Pancreas (tissue), 10 donors: Measurements from ENCODE around the gene LRFN5. TPM values are rescaled to one million over a fixed set of nuclear protein-coding genes. Genes with fewer than 3 reads are reported as not detected.

Source experiments
- ATAC-seq, 4 donors: fragments of 200-7000 bp; cut with Tn5 transposase; one replicate each; pipeline versions ENCODE4 v1.8.0 to v1.9.1; 2020; ENCODE audit warnings: mild to moderate bottlenecking in 4 of 4, moderate library complexity in 4 of 4
- DNase-seq, 6 donors: peaks; one replicate each; pipeline ENCODE4 v3.0.0-alpha.2; 2020
- FAIRE-seq: peaks from 2 replicates; lab custom pipeline; 2012; peaks lifted over from hg19 to GRCh38; lab: Jason Lieb, UNC
- H3K27ac ChIP-seq, 4 donors: fragments of 200-600 bp; sonication (generic); 1 replicate in 3 of 4; 2 replicates in 1 of 4; pipeline versions ENCODE4 v1.5.0 to v1.8.0; 2020
- H3K27me3 ChIP-seq, 4 donors: fragments of 200-600 bp; one replicate each; pipeline ENCODE4 v1.8.0; 2021
- H3K36me3 ChIP-seq, 3 donors: fragments of 200-600 bp; sonication (generic) in 1 of 3; one replicate each; pipeline versions ENCODE4 v1.5.0 to v1.8.0; 2020 to 2021
- H3K4me1 ChIP-seq, 3 donors: fragments of 200-600 bp; one replicate each; pipeline ENCODE4 v1.8.0; 2021
- H3K4me3 ChIP-seq, 4 donors: fragments of 200-600 bp; sonication (generic) in 2 of 4; one replicate each; pipeline versions ENCODE4 v1.5.0 to v1.8.0; 2020 to 2021
- H3K9me3 ChIP-seq, 4 donors: fragments of 200-600 bp; one replicate each; pipeline ENCODE4 v1.8.0; 2021
- WGBS, 2 donors: extraction: QIAGEN DNeasy Blood & Tissue Kit; methylation state at CpG; one replicate each; pipeline ENCODE4 v1.1.7; 2013; 5-methylcytosine and 5-hydroxymethylcytosine counted together
- intact Hi-C, 3 donors: fragments of 100-400 bp; cut with DNase I; formaldehyde crosslinking; loops; one replicate each; pipeline versions ENCODE4 v1.11.1 to v1.14.2; 2022
- polyA plus RNA-seq, 2 donors: library from polyadenylated mRNA; stranded (reverse); fragments of 200-250 nt; gene quantifications; one replicate each; pipeline ENCODE4 v1.2.3, GENCODE V29; 2013
- total RNA-seq, 6 donors: library from RNA; stranded (reverse); fragmentation: NEBNext Ultra II Directional in 4 of 6; extraction: Animal tissue kit (Norgen Biotek cat#: 25700) in 4 of 6; gene quantifications; one replicate each; pipeline versions ENCODE4 v1.2.1 to v1.2.4, GENCODE V29; 2021 to 2023
- TF ChIP-seq, protein P1 (sequence below), 4 donors: fragments of 200-600 bp; sonication (generic) in 3 of 4; IDR thresholded peaks; one replicate each; pipeline versions ENCODE4 v1.5.0 to v1.8.0; 2021; ENCODE audit warnings: antibody characterized with exemption in 4 of 4
- donor health status: healthy with polysubstance abuse.
- donor health status: DM: no; HTN: no; CAD: no; lungs with moderate emphysema.
- donor health status: DM: no; HTN: no; CAD: no.
- donor health status: control.
- donor health status: control.
- donor health status: Bipolar disorder and iron deficiency.
- donor health status: DM: yes; HTN: yes; CAD: no.
- donor health status: DM: no; HTN: no; CAD: no.
- donor health status: DM: no; HTN: no; CAD: no.
- donor health status: DM: yes; HTN: yes; CAD: no.

Gene LRFN5
- total and polyA plus RNA-seq, 8 donors, result 0.13 to 1.4 (median 0.29) TPM

- peaks cover 0 to 50% (median 7%) of the 10 kb centered on the region in 4 donors for H3K27me3 ChIP-seq
- no peak for ATAC-seq
- TF ChIP-seq, protein P1, sequence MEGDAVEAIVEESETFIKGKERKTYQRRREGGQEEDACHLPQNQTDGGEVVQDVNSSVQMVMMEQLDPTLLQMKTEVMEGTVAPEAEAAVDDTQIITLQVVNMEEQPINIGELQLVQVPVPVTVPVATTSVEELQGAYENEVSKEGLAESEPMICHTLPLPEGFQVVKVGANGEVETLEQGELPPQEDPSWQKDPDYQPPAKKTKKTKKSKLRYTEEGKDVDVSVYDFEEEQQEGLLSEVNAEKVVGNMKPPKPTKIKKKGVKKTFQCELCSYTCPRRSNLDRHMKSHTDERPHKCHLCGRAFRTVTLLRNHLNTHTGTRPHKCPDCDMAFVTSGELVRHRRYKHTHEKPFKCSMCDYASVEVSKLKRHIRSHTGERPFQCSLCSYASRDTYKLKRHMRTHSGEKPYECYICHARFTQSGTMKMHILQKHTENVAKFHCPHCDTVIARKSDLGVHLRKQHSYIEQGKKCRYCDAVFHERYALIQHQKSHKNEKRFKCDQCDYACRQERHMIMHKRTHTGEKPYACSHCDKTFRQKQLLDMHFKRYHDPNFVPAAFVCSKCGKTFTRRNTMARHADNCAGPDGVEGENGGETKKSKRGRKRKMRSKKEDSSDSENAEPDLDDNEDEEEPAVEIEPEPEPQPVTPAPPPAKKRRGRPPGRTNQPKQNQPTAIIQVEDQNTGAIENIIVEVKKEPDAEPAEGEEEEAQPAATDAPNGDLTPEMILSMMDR (IDR thresholded peaks at IDR 0.05), result no peak
- WGBS, 2 donors, result 3 to 10% methylated on average over 7 of the region's 7 CpGs
- DNase-seq, result no peak
- no peaks in the 10 kb centered on the region for H3K9me3 ChIP-seq
- H3K4me1 ChIP-seq, result no peaks in the 10 kb centered on the region
- FAIRE-seq, result no peak
- peak overlapping the region; percentile 18 to 48 (median 34) for H3K4me3 ChIP-seq
- intact Hi-C loops, result no loop called here
- peak overlapping the region in 1 of 4 donors; percentile 5 for H3K27ac ChIP-seq
- no peaks in the 10 kb centered on the region for H3K36me3 ChIP-seq
Observed at GRCh38 chr14:41606282-41606531, 469 bp upstream of the LRFN5 start.

DNA sequence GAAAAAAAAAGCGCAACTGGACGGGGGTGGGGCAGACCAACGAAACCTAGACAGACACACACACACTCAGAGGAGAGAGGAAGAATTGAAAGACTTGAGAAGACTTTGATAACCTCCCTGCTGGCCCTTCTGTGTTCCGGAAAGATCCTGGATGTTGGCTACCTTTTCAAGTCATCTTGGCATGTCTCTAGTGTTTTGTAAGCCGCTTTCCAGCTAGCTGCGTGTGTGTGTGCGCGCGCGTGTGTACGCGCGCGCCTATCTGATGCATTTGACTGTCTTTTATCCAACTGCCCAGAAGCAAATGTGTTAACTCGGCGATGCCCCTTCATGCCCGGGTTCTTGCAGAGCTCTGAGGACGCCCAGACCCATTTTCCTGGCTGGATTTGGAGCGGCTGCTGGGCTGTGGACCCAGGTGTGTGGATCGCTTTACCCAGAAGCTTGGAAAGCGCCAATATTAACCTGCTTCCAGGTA lies 664 bp downstream of the LRFN5 start:
- TF ChIP-seq, protein P1 (IDR thresholded peaks at IDR 0.05), result no peak
- intact Hi-C loops, result no loop called here
- H3K4me3 ChIP-seq, result peak overlapping the region; percentile 18 to 48 (median 34)
- no peaks in the 10 kb centered on the region for H3K4me1 ChIP-seq
- 1% methylated on average over 21 of the region's 21 CpGs for WGBS, 2 donors
- DNase-seq (peak in 1 of 6 donors; percentile 40), ATAC-seq (no peak), FAIRE-seq (no peak)
- H3K36me3 ChIP-seq, result no peaks in the 10 kb centered on the region
- no peak overlapping the region for H3K27ac ChIP-seq
- H3K9me3 ChIP-seq, result no peaks in the 10 kb centered on the region
- peaks cover 0 to 54% (median 7%) of the 10 kb centered on the region in 4 donors for H3K27me3 ChIP-seq

DNA sequence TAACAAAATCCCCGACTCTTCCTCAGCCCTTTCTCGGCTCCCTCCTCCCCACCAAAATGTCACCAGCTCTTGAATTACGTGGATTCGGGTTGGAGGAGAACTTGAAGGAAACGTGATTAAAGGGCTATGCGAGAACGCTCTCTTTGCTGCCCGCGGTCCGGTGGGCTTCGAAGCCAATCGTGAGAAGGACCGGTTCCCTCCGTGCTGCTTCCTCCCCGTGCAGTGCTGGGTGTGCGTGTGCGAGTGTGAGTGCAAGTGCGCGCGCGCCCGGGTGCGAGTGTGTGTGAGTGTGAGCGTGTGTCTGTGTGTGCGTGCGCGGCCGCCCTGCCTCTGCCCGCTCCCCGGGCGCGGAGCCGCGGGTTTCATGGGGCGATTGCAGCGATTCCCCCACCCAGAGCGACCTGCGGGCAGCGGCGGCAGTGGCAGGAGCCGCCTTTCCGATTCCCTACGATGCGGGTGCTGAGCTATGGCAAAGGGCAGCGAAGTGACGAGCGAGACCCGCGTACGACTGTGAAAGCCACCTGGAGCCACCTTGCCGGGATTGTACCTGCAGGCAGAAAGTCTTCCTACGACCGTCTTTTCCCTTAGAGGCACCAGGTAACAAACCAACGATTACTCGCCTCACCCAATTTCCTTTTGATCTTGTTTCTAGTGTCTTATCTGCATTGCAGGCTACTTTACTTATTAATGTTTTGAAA lies 1.4 kb downstream of the LRFN5 start:
- no peaks in the 10 kb centered on the region for H3K36me3 ChIP-seq
- peak overlapping the region in 2 of 4 donors; percentile 17 to 48 for H3K4me3 ChIP-seq
- ATAC-seq, result no peak
- H3K27ac ChIP-seq, result no peak overlapping the region
- H3K9me3 ChIP-seq, result no peaks in the 10 kb centered on the region
- WGBS, 2 donors, result 2 to 4% methylated on average over 42 to 55 of the region's 55 CpGs
- DNase-seq, result peak in 2 of 6 donors; percentile 52 to 53
- peaks cover 0 to 52% (median 7%) of the 10 kb centered on the region in 4 donors for H3K27me3 ChIP-seq
- intact Hi-C loops, result no loop called here
- TF ChIP-seq, protein P1 (IDR thresholded peaks at IDR 0.05), result no peak
- no peak for FAIRE-seq
- no peaks in the 10 kb centered on the region for H3K4me1 ChIP-seq

DNA sequence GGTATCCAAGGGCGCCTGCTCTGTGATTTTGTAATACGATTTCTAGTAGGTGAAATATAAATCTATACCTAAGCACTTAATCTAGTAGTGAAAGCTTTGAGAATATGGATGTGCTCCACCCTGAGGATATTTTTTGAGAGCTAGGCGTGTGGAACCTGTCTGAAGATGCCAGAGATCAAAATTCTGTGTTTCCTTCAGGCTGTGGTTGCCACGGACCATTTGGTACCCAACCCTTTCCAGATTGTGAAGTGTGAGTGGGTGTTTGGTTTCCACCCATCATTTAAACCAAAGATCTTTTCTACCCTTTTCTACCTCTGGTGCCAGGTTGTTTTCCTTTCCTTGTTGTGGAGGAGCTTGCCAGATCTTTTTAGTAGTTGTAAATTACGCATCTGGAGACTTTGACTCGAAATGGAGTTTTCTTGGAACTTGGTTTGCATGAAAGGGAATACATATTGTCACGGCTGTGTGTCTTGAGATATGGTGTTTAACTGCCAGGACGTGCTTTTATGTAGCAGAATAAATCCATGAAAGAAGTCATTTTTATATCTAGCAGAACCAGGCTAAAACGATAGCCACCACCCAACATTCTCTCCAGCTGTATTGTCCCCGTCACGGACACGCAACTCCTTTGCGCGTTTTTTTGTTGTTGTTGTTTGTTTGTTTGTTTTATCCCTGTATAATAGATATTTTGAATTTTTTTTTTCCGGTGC lies 2.2 kb downstream of the LRFN5 start:
- H3K36me3 ChIP-seq, result no peaks in the 10 kb centered on the region
- FAIRE-seq (no peak), DNase-seq (no peak), ATAC-seq (no peak)
- H3K4me1 ChIP-seq, result no peaks in the 10 kb centered on the region
- 7 to 9% methylated on average over 15 of the region's 15 CpGs for WGBS, 2 donors
- TF ChIP-seq, protein P1 (IDR thresholded peaks at IDR 0.05), result no peak
- H3K9me3 ChIP-seq, result no peaks in the 10 kb centered on the region
- peaks cover 0 to 55% (median 4%) of the 10 kb centered on the region in 4 donors for H3K27me3 ChIP-seq
- intact Hi-C loops, result no loop called here
- H3K27ac ChIP-seq, result no peak overlapping the region
- peak overlapping the region in 2 of 4 donors; percentile 17 to 48 for H3K4me3 ChIP-seq
